ENCODE results near the gene HMX2. TPM values are rescaled to one million over a fixed set of nuclear protein-coding genes. Genes with fewer than 3 reads are reported as not detected.

HMX2 gene
- total RNA-seq, 4 donors from 2014 or later: not detected

DNA sequence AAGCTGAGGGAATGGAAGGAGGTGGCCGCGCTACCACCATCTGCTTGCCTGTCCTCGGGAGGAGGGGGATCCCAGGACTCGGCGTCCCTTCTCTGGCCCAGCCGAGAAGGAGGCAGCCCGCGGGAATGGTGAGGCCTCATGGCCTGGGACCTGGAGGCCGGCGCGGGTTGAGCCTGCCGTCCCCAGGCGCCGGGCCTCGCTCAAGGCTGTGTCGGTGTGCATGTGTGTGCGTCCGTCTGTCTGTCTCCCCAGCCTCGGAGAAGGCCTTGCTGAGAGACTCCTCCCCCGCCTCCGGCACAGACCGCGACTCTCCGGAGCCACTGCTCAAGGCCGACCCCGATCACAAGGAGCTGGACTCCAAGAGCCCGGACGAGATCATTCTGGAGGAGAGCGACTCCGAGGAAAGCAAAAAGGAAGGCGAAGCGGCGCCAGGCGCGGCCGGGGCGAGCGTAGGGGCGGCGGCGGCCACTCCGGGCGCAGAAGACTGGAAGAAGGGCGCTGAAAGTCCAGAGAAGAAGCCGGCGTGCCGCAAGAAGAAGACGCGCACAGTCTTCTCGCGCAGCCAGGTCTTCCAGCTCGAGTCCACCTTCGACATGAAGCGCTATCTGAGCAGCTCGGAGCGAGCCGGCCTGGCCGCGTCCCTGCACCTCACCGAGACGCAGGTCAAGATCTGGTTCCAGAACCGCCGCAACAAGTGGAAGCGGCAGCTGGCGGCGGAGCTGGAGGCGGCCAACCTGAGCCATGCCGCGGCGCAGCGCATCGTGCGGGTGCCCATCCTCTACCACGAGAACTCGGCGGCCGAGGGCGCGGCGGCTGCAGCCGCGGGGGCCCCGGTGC, 10.9 kb upstream of the HMX2 start:
- Histone ChIP-seq H3K4me3 (peak overlapping the region; percentile 49 to 61 (median 50)), H3K4me1 (peaks cover 45 to 77% (median 71%) of the 10 kb centered on the region in 4 donors)
- intact Hi-C loops (cut with DNase I): no loop called here

DNA sequence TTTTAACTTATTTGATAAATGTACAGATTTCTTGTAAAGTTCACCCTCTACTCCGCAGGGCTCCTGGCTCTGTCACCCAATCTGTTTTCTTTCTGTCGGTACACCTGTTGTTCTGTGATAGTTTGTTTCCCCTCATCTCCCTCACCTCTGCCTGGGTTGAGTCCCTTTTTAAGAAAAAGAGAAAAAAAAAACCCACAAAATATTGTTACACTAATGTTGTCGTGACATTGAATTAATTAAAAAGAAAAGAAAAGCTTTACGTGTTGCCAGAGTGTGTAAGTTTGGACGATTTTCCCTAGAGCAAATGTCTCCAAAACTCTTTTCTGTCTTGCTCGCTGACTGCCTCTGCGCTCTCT, 8.8 kb upstream of the HMX2 start:
- DNase-seq (ENCODE audit: extremely low spot score): no peak
- no peak overlapping the region for H3K27ac ChIP-seq (replicated peaks in 1 of 4)
- no peaks in the 10 kb centered on the region for H3K9me3 ChIP-seq
- H3K36me3 ChIP-seq: no peaks in the 10 kb centered on the region
- H3K4me3 ChIP-seq: no peak overlapping the region
- 17% methylated on average over 7 of the region's 7 CpGs for WGBS
- TF ChIP-seq CTCF (IDR thresholded peaks at IDR 0.05) (no peak), POLR2AphosphoS5 (IDR thresholded peaks at IDR 0.05) (no peak), EP300 (IDR thresholded peaks at IDR 0.05) (no peak), POLR2A (IDR thresholded peaks at IDR 0.05; ENCODE audit: low read depth) (no peak)
- intact Hi-C loops (cut with DNase I): no loop called here
- peaks cover 22 to 100% (median 96%) of the 10 kb centered on the region in 4 donors for H3K27me3 ChIP-seq
- peaks cover 38 to 70% (median 65%) of the 10 kb centered on the region in 4 donors for H3K4me1 ChIP-seq

More for the DNA sequence above, 10.9 kb upstream of the HMX2 start:
- TF ChIP-seq POLR2AphosphoS5 (IDR thresholded peaks at IDR 0.05) (no peak), POLR2A (IDR thresholded peaks at IDR 0.05; ENCODE audit: low read depth) (no peak)
- DNase-seq (ENCODE audit: extremely low spot score): no peak
- Histone ChIP-seq H3K36me3 (no peaks in the 10 kb centered on the region), H3K27me3 (peaks cover 29 to 100% (median 97%) of the 10 kb centered on the region in 4 donors), H3K9me3 (no peaks in the 10 kb centered on the region), H3K27ac (replicated peaks in 1 of 4) (no peak overlapping the region)
- WGBS: under 1% methylated on average over 37 of the region's 83 CpGs

DNA sequence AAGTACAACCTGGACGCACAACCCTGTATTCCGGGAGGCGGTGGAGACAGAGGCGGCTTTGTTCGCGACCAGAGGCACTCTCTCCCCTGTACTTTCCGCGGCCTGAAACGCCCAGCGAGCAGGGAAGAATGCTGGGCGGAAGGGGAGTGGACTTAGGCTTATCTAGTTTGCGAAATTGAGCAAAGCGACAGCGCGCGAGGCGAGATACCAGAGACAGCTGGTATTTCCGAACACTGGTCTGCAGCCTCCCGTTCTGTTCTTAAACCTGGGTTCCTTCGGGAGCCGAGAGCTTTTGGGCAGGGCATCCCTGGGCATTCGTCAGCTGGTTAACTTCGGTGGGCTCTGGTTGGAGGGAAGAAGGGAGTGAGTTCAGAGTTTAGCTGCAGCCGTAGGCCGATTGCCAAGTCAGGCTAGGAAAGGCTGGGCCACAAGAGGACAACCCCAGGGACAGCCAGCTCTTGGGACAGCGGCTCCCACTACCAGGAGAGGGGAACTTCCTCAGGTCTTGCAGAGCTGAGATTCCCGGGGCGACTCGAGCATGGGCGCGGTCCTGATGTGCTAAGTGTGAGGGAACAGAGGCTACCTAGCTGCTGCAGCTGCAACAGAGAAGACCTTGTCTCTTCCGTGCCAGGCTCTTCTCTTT, 8.3 kb upstream of the HMX2 start:
- intact Hi-C loops (cut with DNase I): no loop called here
- Histone ChIP-seq H3K27me3 (peaks cover 22 to 100% (median 96%) of the 10 kb centered on the region in 4 donors), H3K4me3 (no peak overlapping the region), H3K36me3 (no peaks in the 10 kb centered on the region), H3K4me1 (peaks cover 38 to 65% (median 60%) of the 10 kb centered on the region in 4 donors), H3K9me3 (no peaks in the 10 kb centered on the region), H3K27ac (replicated peaks in 1 of 4) (no peak overlapping the region)
- TF ChIP-seq POLR2A (IDR thresholded peaks at IDR 0.05; ENCODE audit: low read depth): no peak
- TF ChIP-seq POLR2AphosphoS5 (IDR thresholded peaks at IDR 0.05): no peak
- TF ChIP-seq EP300 (IDR thresholded peaks at IDR 0.05): no peak
- TF ChIP-seq CTCF (IDR thresholded peaks at IDR 0.05): no peak
- 13% methylated on average over 15 of the region's 32 CpGs for WGBS
- DNase-seq (ENCODE audit: extremely low spot score): peak; percentile 74

DNA sequence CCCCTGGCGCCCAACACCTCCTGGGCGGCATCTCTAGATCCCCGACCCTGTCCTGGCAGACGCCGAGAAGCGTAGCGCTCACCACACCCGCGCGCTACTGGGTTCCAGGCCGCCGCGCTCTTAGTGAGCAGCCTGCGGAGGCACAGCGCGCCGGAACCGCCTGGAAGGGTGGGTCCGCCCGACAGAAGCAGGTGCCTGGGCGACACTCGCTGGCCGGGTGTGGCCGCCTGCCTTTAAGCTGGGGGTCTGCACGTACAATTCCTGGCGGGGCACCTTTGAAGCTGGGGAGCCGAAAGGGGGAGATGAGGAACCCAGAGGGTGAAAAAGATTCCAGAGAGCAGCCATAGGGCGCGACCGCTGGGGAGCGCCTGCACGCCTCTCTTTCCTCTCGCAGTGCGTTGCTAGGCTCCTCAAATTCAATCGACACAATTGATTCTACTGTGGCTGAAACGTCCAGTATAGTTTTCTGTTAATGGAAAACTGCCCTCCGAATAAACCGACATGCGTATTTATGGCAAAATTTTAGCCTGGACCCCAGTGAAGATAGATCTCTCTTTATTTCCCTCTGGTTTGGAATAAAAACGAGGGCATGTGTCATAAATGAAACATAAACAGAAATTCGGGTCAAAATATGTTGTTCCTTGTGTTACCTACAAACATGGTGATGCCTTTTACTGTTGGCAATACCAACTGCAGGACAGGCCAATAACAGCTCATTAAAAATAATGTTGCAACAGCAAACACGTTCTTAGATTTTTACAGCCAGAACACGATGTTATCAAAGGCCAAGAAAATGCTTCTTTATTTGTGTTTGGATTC, 7.6 kb upstream of the HMX2 start:
- H3K9me3 ChIP-seq: no peaks in the 10 kb centered on the region
- 9% methylated on average over 33 of the region's 43 CpGs for WGBS
- peaks cover 30 to 65% (median 56%) of the 10 kb centered on the region in 4 donors for H3K4me1 ChIP-seq
- peak; percentile 39 for DNase-seq (ENCODE audit: extremely low spot score)
- intact Hi-C loops (cut with DNase I): no loop called here
- peaks cover 18 to 100% (median 96%) of the 10 kb centered on the region in 4 donors for H3K27me3 ChIP-seq
- H3K4me3 ChIP-seq: no peak overlapping the region
- H3K27ac ChIP-seq (replicated peaks in 1 of 4): no peak overlapping the region
- TF ChIP-seq CTCF (IDR thresholded peaks at IDR 0.05) (no peak), POLR2AphosphoS5 (IDR thresholded peaks at IDR 0.05) (no peak), EP300 (IDR thresholded peaks at IDR 0.05) (no peak), POLR2A (IDR thresholded peaks at IDR 0.05; ENCODE audit: low read depth) (no peak)
- no peaks in the 10 kb centered on the region for H3K36me3 ChIP-seq
